NCI-H2227 treated with DMSO at 0.1 percent for 48 hours (cell line): Measurements from ENCODE around the gene EEFSEC.

Experiments used
- DNase-seq: peaks from one replicate; lab custom pipeline; 2025; lab: John Stamatoyannopoulos, UW

EEFSEC gene

DNA sequence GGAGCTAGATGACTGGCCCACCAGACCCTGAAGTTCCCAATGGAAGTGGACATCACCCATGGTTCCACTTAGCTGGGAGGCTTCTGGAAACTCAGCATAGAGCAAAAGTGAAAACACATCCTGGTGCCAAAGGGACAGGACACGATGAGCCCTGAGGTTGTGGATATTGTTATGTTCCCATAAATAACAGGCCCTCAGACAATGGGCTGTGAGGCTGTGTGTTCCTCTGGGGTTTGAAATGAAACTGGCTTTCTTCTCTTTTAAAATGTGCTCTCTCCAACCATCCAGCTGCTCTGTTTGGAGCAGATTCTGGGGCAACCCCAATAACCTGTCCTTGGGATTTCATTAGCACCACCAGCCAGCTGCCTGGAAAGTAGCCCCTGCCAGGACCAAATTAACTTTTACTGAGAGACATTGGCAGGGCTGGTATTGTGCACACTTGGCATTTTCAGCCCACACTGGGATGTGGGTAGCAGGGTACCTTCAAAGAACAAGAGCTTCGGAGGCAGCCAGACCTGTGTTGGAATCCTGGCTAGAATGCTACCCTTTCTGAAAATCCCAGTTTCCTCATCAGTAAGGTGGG is 215.9 kb downstream of the EEFSEC start:
- no peak for DNase-seq

DNA sequence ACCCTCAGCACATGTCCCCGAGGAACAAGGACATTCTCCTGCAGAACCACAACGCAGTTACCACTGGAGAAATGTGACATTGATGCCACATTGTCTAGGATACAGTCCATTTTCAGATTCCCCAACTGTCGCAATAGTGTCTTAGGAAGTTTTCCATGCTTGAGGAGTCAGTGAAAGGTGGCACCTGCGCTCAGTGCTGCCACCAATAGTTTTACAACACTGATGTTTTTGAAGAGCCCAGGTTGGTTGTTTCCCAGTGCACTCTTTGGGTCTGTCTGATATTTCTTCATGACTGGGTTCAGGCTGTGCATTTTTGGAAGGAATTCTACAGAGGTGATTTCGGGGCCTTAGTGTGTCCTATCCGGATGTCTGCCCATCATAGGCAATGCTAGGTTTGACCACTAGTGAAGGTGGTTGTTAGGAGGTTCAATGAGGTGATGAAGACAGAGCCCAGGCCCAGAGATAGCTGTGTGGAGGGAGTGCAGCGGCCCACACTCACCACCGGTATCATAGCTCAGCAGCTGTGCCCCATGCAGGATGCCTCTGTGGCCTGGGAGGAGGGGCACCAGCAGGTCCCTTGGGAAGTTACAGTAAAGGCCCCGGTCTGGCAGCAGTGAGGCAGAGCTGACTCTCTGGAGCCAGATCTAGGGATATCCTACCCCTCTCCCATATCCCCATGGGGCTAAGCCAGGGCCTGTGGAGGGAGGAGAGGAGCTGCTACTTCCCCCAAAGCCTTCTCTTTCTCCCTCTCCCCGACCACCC is 216.8 kb downstream of the EEFSEC start:
- no peak for DNase-seq

DNA sequence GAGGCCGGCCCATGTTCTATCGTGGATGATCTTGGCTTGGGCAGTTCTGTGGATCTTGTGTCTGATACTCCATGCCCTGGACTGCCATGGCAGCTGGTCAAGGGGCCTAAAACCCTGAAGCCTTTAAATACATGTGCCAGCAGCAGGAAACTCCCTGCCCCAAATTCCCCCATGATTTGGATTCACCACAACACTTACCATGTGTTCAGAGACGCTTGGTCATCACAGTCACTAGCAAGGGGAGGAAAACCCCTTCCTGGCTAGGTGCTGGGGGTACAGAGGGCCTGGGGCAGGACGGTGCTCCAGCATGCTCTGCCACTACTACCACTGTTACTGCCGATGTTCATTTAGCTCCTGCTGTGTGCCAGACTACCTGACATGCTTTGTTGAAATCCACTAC is 219.0 kb downstream of the EEFSEC start:
- no peak for DNase-seq

DNA sequence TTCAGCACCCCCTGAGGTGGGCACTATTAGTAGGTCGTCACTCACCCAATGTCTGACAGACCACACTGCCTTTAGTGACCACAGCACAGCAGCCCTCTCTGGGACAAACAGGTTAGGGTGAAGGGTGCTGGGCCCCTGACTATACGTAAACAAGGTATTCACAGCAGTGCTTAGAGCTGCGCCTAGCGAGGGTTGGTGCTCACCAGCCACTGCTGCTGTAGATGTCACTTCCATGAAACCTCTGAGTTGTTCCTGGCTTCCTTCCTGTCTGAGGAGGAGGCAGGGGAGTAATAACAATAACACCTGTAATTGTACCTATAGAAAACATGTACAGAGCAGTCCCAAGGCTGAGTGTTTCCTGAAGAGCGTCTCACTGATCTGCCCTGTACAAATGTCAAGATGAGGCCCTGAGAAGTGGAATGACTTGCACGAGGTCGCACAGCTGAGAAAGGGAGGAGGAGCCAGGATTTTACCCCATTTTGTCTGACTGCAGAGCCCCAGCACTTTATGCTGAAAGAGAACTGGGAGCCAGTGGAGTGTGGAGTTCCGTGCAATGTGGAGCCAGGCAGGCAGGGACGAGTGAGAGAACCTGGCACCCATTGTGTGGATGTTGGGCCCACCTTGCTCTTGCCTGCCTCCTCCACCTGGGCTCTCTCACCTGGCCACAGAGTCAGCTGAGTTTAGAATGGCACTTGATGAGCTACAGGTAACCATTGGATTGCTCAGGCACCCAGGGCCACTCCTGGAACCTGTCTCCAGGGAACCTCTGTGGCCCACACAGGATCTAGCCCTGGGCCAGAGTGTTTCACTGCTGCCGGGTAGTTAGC is 219.6 kb downstream of the EEFSEC start:
- no peak for DNase-seq

DNA sequence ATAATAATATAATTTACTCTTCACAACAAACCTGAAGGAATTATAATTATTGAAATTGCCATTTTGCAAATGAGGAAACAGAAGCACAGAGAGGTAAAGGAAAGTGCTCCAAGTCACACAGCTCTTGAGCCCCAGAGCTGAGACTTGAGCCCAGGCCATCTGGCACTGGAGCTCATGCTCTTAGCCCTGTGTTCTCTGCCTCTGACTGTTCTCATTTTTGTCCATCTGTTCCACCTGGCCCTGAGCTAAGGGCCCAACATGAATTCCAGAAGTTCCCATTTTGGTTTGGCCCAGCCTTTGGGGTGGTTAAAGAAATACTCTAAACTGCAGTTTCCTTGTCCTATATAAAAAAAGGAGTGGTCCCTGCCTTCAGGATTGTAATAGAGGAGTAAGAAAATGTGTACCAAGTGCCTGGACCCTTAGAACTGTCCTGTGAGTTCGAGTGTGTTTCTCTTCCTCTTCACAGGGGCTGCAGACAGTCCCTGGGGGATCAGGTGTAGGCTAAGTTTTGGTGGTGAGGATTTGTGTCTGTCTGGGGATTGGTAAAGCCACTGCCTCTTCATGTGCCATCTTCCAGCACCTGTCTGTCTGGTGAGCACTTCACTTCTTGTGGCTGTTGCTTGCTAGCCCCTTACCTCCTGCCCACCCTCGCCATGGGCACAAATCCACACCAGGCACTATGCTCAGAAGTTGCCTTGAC is 221.6 kb downstream of the EEFSEC start:
- no peak for DNase-seq

DNA sequence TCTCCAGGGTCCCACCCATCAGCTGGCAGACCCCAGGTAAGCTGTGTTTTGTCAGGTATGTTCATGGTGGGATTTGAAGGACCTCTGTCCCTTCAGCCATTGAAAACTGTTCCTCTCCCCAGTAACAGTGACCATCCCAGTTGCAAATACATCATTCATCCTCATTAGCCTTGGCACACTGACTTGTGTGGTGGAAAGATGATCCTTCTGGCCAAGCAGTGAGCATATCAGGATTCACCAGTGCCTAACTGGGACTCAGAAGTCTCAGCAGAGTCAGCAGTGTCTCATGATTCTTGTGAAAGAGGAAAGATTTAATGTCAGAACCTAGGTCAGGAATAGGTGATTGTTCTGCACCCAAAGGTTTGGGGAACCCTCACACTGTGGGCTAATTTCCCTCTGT is 223.2 kb downstream of the EEFSEC start:
- no peak for DNase-seq

DNA sequence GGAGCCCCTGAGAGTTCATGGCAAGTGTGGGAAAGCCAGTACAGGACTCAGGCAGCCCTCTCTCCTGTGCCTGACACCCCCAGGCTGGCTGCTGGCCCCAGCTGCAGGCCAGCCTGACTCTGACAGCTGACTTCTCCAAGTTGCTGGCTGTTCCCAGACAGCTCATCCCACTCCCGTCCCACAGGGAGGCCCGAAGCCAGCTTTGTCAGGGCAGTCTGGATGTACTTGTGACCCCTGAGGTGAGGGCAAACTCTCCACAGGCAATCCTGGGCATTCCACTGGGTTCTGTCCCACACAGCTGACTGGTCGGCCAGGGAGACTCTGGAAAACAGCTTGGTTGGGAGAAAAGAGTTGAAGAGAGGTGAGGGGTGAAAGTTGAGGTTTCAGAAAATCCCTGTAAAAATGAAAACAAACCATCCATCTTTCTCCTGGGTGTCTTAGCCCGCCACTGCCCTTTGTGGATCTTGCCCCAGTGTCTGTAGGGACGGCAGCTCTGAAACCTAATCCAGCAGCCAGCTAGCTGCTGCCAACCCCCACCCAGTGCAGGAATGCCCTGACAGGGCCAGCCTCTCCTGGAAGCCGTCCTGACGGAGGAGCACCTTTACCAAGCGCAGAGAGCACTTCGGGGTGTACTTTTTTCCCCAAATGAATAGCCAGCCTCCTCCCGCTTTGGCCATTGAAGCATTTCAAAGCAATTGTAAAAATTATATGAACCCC is 225.5 kb downstream of the EEFSEC start:
- DNase-seq = no peak

DNA sequence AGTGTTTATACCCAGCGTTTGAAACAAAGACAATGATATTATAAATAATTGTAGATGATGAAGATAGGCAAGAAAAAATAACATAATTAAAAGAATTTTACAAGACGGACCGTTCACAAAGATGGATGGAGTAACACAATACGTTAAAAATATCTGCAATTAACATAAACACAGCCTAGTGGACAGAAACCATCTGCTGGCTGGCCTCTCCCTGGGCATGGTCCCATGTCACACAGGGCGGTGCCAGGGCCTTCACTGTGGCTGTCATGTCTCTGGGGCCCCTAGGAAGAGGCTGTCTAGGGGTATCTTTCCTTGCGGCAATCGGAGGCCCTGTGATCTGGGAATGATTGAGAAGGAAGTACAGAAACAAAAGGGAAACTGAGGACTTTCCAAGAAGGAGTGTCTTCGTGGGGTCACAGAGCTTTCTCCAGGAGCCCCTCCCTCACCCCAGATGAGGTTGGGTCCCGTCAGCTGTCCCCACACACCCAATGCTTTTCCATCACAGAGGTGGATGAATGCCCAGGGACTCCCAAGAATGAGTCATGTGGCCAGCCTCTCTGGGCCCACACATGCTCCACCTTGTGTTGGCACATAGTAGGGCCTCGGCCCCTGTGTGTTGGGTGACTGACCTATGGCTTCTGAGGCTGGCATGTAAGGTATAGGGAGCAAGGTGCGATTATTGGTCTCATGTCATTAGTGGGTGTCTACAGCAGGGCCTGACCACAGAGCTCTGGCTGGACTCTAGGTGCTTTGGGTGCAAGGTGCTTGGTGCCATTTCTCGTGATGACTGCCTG is 226.3 kb downstream of the EEFSEC start:
- DNase-seq = no peak

DNA sequence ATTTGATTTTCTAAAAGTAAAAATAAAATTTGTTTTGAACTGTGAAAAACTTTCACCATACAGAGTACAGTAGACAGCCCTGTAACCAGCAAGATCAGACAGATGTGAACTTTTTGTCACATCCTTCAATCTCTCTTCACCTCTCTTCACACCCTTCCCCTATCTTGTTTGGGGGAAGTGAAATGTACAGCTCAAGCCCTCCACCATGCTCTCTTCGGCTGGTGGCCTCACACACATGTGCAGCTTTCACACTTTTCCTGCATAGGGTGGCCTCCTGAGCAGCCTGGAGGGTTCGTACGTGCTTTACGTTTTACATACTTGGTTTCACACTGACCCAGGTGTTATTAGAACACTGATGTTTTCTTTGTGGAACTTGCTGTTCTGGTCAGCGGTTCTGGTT is 227.0 kb downstream of the EEFSEC start:
- no peak for DNase-seq

DNA sequence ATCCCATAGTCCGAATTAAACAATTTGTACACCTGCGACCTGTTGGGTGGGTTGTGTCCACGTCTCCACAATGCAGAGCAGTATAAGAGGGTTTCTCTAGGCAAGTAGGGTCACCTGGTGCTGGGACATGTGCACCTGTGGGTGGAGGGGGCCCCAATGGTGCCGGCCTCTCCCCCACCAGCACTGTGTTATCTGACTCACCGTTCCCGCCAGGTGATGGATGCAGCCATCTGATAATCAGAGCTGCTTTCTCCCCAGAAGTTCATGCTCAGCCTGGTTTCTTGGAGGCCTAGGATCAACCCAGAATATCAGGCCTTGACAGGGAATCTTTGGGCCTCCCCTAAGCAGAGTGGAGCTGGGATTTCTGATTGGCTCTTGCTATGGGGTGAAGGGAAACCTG is 227.4 kb downstream of the EEFSEC start:
- no peak for DNase-seq

DNA sequence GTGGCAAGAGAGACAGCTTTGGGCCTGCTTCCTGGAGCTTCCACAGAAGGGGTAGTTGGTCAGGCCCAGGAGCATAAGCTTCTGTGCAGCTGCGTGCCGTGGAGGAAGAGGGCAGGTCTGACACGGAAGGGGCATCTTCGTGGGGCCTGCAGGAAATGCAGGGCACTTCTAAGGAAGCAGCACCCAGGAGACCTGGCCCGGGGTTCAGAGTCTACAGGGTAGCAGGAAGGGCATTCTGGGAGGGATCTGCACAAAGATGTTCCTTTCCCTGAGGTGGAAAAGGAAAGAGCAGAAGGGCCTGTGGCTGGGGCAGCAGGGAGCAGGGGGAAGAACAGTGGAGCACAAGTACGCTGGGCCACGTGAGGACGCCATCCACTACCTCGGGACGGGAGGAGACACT is 228.3 kb downstream of the EEFSEC start:
- no peak for DNase-seq

DNA sequence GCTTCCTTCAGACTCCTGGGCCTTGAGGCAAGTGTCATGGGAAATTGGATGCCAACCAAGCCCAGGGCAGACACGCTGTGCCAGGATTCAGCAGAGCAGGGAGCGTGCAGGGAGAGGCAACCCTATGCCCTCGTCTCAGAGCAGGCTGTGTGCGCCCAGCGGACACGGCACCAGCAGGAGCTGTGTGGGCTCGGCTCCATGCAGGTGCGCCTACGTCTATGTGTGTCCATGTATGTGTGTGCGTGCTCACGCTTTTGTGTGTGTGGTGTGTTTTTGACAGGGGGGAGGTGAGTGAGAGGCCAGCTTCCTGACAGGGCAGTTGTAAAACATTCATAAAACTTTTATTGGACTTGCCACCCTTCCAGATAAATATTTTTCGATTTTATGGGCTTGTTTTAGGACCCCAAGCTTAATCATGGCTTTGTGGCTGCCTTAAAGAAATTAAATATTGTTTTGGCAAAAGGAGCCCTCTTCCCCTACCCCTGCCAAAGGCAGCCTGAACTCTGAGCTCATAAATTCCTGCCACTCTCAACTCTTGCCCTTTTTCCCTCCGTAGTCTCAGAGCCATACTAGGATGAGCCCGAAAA is 229.0 kb downstream of the EEFSEC start:
- no peak for DNase-seq

DNA sequence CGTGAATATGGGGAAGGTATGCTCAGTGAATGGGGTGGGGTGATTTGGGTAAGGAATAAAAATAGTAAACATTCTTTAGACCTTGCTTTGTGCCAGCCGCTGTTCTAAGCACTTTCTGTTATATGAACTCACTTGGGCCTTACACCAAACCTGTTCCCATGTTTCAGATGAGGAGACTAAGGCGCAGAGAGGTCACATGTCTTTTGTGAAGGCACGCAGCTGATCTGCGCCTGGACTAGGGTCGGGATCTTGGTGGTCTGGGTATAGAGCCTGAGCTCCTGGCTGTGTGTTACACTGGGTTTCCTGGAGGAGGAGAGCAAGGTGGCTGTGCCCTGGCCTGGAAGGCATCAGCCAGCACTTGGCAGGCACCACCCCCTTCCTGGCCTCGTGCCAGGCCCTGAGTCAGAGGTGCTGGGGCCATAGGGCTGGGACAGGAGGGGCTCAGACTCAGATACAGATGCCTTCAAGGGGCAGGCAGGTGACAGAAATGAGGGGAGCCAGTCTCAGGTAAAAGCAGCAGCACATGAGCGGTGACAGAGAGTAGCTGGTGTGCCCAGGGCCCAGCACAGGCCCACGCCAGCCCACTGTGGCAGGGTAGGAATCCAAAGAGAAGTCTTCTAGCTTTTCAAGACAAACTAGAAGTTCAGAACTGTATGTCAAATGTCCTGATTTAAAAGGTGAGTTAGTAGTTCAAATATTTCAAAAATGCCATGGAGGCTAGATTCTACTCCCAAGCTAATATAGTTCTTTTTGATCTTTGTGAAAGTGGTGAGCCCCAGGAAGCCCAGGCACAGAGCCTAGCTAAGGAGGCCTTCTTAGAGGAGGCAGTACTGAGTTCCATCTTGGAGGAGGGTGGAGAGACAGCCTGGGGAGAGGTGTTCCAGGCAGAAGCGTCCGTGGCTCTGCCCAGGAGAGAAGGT is 230.3 kb downstream of the EEFSEC start:
- no peak for DNase-seq

DNA sequence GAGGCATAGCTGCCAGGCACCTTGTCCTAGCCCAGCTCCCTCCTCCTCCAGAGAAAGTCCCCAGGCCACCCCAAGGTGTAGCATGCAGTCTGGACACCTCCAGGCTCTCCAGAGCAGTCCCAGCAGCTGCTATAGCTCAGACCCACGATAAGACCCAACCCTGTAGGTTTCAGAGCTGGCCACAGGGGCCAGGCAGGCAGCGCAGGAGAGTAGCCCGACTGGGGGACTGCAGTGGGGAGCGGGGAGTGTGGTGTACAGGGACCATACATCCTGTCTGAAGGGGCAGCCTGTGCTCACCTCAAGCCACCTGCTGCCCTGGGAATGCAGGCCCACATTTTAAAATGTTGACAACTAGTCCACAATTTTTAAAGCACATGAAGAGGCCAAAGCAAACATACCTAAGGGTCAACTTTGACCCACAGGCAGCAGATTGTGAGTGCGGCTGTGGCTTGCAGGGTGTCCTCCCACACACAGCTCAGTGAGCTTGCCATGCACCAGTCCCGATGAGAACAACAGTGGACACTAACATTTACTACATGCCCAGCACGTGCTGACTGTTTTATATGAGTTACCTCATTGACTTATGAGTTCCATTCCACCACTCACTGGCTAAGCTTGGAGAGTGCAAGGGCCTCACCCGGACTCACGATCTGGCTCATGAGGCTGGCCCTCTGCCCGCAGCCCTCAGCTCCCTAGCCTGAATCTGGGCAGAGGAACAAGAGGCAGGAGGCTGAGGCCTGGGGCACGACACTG is 232.0 kb downstream of the EEFSEC start:
- no peak for DNase-seq

DNA sequence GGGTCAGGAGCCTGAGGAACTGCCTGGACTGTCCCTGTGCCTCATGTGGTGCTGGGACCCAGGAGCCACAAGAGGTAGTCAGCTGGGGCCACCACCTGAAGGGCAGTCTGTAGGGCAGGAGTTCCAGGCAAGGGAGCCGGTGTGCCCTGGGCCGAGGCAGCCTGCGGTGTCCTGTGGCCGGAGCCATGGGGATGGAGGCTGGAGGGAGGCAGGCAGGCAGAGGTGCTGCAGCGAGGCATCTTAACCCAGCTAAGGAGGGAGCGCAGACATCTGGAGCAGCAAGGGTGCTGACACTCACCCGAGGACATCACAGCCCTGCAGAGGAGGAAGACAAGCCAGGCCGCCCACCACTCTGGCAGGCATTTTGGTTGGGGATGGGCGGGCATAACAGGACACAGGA is 235.7 kb downstream of the EEFSEC start:
- no peak for DNase-seq

DNA sequence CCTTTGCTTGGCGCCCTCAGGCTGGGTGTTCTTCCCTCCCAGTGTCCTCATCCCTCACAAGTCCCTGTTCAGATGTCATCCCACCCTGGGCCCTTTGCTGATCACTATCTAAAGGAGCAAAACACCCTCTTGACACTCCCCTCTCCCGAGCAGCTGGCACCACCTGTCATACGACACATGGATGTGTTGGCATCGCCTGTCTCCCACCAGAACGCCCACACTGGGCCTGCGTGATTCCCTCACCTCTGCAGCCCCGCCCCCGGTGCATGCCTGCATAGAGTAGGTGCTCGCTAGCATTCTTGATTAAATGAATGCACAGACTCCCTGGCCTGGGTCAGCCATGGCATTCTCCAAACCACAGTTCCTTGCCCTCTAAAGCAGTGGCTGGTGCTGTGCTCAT is 237.6 kb downstream of the EEFSEC start:
- no peak for DNase-seq

DNA sequence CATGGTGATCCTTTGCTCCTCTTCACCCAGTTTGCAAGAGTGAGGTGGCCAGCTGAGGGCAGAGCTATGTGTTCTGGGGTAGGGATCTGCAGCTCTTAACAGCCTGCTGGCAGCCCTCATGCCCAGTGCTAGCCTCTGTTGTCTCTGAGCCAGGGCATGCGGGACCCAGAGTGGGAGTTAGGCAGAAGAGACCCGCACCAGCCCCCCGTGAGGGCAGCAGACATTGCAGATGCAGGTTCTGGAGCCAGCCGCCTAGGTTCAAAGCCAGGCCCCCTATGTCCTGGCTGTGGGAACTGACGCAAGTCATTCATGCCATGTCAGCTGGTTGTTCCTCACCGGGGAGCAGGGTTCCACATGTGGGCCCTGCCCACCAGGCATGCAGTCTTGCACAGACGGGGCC is 238.7 kb downstream of the EEFSEC start:
- no peak for DNase-seq

DNA sequence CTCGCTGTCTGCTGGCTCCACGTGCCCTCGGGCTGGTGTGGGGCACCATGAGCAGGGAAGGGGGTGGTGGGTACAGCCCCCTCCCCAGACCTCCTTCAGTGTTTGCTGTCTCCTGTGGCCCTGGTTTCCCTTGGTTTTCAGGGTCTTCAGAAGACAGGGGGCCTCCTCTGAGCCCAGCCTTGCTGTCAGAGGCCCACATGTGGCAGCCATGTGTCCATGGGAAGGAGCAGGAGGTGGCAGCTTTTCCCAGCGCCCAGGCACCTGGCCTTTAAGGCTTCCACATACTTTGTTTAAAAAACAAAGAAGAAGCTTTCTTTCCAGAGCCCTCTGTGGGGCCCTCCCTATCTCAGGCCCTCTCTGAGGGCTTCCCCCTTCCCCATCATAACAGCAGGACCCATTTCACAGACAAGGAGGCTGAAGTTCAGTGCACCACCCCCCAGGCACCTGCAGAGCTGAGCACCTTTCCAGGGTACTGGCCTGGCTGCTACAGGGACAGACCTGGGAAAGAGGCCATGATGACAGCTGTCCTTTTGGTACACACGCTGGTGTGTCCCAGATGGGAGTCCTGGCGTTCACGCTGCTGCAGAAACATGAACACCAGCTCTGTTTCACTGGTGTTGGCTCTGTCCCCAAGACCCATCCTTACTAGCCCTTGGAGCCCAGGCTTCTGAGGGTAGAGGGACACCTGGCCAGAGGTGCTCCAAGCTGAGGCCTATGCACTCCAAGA is 239.7 kb downstream of the EEFSEC start:
- no peak for DNase-seq
